C4-2B (cell line): ENCODE data around the gene CCDC8.

Source experiments
- H3K27ac ChIP-seq: fragments of 450-650 bp; 2 replicates; pipeline ENCODE4 v1.5.1; 2017
- ZFX ChIP-seq: fragments of 450-650 bp; IDR thresholded peaks from 2 replicates; pipeline ENCODE4 v1.6.1; 2017
- TF ChIP-seq, protein P1 (sequence below): fragments of 450-650 bp; conservative IDR thresholded peaks from 2 replicates; pipeline ENCODE4 v1.5.1; 2017; ENCODE audit warnings: mild to moderate bottlenecking

CCDC8 gene

DNA sequence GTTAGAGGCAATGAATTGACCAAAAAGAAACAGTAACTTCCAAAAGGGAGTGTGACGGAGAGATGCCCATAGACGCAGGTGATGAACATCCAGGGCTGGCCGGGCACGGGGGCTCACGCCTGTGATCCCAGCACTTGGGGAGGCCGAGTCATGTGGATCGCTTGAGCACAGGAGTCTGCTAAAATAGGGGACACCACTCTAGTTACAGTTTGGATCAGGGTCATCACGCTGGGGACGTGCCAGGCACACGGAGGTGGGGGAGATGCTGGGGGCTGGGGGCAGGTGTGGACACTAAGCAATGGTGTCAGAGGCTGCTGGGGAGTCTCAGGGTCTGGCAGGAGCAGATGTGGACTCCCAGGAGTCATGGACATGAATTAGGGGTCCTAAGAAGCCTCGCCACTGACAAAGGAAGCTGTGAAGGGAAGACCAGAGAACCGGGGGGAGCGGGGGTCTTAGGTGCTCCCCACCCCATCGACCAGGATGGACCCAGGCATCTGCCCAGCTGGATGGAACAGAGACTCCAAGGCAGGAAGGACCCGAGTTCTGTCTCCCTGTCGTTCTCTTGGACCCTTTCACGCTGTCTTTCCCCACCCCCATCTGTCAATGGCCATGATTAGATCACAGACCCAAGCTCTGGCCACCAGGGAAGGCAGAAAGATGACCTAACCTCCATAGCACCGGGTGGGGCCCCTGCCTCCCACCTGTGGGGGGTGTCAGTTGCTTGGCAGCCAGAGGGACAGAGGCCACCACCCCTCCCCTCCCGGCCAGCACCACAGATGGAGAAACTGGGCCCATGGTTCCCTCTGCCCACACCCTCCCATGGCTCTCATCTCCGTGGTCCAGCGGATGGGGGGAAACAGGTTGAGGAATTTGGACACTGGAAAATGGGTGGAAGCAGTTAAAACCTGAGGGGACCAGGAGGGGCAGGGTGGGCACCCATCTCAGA is 19.6 kb downstream of the CCDC8 start:
- no peak overlapping the region for H3K27ac ChIP-seq
- no peak for TF ChIP-seq ZFX
- TF ChIP-seq, protein P1, sequence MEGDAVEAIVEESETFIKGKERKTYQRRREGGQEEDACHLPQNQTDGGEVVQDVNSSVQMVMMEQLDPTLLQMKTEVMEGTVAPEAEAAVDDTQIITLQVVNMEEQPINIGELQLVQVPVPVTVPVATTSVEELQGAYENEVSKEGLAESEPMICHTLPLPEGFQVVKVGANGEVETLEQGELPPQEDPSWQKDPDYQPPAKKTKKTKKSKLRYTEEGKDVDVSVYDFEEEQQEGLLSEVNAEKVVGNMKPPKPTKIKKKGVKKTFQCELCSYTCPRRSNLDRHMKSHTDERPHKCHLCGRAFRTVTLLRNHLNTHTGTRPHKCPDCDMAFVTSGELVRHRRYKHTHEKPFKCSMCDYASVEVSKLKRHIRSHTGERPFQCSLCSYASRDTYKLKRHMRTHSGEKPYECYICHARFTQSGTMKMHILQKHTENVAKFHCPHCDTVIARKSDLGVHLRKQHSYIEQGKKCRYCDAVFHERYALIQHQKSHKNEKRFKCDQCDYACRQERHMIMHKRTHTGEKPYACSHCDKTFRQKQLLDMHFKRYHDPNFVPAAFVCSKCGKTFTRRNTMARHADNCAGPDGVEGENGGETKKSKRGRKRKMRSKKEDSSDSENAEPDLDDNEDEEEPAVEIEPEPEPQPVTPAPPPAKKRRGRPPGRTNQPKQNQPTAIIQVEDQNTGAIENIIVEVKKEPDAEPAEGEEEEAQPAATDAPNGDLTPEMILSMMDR: no peak

DNA sequence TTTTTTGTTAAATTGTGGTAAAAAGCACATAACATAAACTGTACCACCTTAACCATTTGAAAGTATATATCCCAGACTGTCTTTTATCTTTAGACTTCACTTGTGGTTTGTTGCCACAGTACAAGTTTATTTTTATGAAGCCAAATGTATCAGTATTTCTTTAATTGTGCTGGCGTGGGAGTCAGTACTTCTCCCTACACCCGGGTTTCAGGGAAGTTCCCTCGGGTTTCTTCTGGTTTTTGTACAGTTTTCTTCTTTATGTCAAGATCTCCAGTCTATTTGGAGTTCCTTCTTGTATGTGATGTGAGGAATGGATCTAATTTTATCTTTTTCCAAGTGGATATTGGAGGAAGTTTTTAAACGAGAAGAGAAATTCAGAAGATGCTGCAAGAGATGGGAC is 20.5 kb downstream of the CCDC8 start:
- TF ChIP-seq ZFX: no peak
- TF ChIP-seq, protein P1: no peak
- no peak overlapping the region for H3K27ac ChIP-seq

DNA sequence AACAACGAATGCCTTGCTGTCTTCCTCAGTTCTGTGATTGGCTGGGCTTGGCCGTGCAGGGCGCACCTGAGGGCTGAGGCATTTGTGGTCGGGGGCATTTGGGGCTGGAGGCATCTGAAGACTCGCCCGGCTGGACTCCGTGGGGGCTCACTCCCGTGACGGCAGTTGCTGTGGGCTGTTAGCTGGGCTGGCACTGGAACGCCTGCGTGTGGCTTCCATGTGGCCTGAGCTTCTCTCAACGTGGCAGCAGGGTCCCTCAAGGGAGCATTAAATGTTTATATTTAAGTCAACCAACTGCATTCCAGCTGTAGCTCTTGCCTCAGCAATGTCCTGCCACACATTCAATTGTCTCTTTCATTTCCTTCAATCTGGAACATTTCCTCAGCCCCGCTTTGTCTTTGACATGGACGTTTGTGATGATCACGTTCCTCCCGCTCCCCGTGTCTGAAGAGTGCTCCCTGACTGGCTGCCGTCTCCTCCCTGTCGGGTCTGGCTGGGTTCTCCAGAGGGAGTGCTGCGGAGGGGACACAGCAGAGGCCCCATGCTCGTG is 21.0 kb downstream of the CCDC8 start:
- TF ChIP-seq, protein P1: no peak
- TF ChIP-seq ZFX: no peak
- no peak overlapping the region for H3K27ac ChIP-seq

DNA sequence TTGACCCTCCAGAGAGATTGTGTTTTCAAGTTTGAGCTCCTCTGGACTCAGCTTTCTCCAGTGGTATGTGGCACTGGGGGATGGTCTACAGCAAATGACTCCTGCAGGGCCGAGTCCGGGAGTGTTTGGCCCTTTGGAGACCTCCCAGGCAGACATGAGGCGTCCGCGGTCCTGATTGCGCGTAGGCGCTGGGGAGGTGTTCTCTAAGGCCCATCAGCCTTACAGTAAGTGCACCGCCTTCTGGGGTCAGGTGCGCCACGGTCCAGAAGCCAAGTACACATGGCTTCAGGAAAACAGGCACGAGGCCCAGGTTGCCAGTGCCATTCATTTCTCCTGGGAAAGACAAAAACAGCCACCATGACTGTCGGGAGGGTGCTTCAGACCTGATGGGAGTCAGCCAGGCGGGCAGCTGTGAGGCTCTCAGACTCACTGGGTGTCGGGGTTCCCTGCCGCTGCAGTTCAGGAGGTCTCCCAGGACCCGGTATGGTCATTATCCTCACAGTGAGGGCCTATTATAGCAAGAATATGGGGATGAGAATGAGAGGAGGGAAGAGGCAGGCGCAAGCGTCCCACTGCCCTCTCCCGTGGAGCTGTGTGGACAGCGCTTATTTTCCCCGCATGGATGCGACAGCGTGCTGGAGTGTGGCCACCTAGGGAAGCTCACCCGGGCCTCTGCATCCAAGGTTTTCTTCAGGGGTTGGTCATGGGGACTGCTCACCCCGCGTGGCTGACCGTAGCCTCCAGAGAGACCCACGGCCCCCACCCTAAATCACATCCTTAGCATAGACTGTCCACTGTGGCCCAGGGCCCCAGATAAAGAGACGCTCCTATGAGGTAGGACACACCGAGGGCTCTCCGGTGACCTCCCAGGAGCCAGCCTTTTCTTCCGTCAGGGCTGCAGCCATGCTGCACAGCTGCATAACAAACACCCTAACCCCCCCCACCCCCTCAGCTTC is 21.8 kb downstream of the CCDC8 start:
- H3K27ac ChIP-seq: no peak overlapping the region
- TF ChIP-seq ZFX: no peak
- TF ChIP-seq, protein P1: no peak

DNA sequence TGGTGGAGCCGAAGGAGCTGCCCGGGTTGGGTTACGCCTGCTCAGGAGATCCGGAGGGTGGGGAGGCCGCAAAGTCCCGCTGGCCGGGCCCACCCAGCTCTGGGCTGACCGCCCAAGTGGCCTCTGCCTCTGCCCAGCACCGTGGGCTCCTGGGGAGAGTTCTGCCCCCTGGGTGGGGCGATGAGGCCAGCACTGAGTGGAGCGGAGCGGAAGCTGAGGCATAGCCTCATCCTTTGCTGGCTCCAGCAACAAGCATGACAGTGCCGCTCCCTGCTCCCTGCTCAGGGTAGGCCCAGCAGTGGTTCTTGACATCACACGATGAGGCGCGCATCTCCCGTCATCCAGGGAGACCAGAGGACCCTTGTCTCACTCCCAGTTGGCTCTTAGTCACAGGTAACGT is 22.5 kb downstream of the CCDC8 start:
- no peak for TF ChIP-seq ZFX
- TF ChIP-seq, protein P1: no peak
- no peak overlapping the region for H3K27ac ChIP-seq

DNA sequence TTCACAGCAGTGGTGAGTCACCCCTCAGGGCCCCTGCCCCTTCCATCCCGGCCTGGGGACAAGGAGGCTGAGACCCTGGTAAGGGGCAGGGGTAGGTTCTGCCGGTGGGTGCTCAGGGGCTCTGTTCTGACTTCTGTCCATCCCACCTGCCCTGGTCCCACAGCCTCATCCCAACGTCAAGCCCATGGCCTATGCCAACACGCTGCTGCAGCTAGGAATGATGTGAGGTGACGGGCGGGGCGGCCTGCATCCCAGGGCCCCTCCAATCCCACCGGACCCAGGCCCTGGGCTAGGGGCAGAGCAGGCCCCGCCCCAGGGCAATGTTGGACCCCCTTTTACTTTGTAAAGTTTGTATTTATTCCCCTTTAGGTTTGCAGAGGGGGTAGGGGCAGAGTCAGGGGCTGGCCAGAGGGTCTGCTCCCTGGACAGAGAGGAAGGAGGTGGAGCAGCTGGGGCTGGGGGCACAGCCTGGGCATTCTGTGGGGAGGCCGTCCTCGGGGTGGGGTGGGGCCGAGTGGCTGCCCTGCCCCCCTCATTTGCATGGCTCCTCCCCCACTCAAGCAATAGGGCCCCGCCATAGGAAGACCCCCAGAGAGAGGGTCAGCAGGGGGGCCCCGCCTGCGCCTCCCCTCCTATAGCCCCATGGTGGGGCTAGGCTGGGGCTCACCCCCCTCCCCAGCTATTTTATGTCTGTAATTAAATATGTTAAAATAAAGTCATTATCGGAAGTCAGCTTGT is 23.1 kb downstream of the CCDC8 start:
- no peak for TF ChIP-seq ZFX
- TF ChIP-seq, protein P1: no peak
- H3K27ac ChIP-seq: no peak overlapping the region
